ENCODE data around the gene TCEAL3. TPM values are rescaled to one million over a fixed set of nuclear protein-coding genes. Genes with fewer than 3 reads are reported as not detected.
A peak's percentile ranks its signal among the peaks of the same experiment; 100 is the strongest.

Gene TCEAL3, protein sequence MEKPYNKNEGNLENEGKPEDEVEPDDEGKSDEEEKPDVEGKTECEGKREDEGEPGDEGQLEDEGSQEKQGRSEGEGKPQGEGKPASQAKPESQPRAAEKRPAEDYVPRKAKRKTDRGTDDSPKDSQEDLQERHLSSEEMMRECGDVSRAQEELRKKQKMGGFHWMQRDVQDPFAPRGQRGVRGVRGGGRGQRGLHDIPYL
- polyA plus RNA-seq (2012; rRNA removed), result 20.6 and 26.7 TPM in 2 replicates
- 34.8 and 52.4 TPM in 2 replicates for polyA plus RNA-seq (2012; cell fraction: cytosol; rRNA removed)
- 6.4 TPM in 2 replicates for polyA plus RNA-seq (2012; cell fraction: nucleus; rRNA removed)

DNA sequence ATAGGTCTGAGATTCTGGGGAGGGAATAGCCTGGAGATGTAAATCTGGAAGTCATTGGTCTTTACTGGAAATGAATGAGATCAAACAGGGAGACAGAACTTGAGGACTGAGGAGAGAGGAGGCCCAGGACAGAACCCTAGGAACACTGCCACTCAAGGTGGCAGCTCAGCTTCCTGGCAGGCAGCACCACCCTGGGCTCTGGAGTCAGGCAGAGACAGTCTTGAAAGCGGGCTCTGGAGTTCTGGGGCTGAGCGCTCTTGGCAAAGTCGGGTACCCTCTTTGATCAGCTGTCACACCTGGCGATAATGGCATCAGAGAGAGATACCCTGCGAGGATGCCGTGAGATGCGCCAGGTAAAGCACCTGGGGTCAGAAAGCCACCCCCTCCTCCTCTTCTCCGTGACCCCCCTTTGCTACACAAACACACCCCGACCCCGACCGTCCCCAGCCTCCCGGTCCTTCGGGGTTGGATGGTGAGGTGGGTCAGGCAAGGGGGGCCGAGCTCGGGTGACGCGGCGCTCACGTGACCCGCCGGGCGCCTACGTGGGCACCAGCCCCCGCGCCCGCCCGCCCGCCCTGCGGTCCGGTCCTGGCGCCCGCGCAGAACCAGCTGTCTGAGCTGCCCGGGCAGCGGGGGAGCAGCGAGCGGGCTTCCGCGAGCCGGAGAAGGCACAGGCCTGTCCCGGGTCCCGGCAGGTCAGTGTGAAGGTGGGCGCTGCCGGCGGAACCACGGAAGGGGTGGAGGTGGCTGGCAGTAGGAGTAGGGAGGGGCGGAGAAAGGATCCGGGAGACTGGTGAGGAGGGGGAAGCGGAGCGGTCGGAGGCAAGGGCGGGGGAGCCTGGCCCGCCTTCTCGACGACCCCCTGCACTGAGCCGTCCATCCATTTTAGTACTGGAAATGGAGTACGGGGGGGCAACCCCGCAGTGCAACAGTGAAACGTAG, at the start of gene TCEAL3:
Gene TCEAL3 (plus strand): TSS at position 600 of the 942 bp plus-strand sequence. CDS start 1,102 bp downstream, outside the sequence.
- TF ChIP-seq POLR2AphosphoS5 (IDR thresholded peaks at IDR 0.05; ENCODE audit: low read depth, low read length) (peak; percentile 44; the same call in 1 of the 2 replicates), MEF2A (IDR thresholded peaks at IDR 0.05; ENCODE audit: borderline replicate concordance, low read depth) (no peak), JUND (IDR thresholded peaks at IDR 0.05) (no peak), TEAD4 (IDR thresholded peaks at IDR 0.05; ENCODE audit: borderline replicate concordance, insufficient read depth) (no peak)
- TF ChIP-seq, protein P1, sequence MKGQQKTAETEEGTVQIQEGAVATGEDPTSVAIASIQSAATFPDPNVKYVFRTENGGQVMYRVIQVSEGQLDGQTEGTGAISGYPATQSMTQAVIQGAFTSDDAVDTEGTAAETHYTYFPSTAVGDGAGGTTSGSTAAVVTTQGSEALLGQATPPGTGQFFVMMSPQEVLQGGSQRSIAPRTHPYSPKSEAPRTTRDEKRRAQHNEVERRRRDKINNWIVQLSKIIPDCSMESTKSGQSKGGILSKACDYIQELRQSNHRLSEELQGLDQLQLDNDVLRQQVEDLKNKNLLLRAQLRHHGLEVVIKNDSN (IDR thresholded peaks at IDR 0.05; ENCODE audit: borderline replicate concordance, low read depth), result peak; percentile 86
- H3K4me1 ChIP-seq (ENCODE audit: control insufficient read depth in 1 of 2, insufficient read depth in 2 of 2, low read depth in 1 of 2, low read length in 1 of 2), result no peaks in the 10 kb centered on the region; a peak in 1 of 4 replicates
- DNase-seq, result peak; percentile 81
- H3K9ac ChIP-seq, result peak within 1 kb of the TSS; percentile 76
- WGBS (ENCODE audit: low lambda C conversion rate), result 8% methylated on average over 28 of the region's 59 CpGs
- H3K27ac ChIP-seq (ENCODE audit: low read depth in 2 of 2, low read length in 1 of 2), result peak within 1 kb of the TSS; percentile 48 to 81; a peak in 3 of 4 replicates
- H4K20me1 ChIP-seq (ENCODE audit: insufficient read depth), result no peaks in the 10 kb centered on the region
- CTCF ChIA-PET, result interaction anchor here (1.0 kb wide), 1 partner anchor 22 kb away, joined by 3 read pairs; no protein-coding TSS in a partner anchor
- H3F3A ChIP-seq (replicated peaks; ENCODE audit: insufficient read depth), result no peaks in the 10 kb centered on the region
- peaks cover 10% of the 10 kb centered on the region; the same call in 1 of the 2 replicates for H3K79me2 ChIP-seq (ENCODE audit: insufficient read depth)
- POLR2A ChIA-PET, result no interaction called here
- H3K9me2 ChIP-seq, result no peaks in the 10 kb centered on the region
- no peaks in the 10 kb centered on the region for H3K27me3 ChIP-seq (ENCODE audit: insufficient read depth)
- peak within 1 kb of the TSS; percentile 57 for H2AFZ ChIP-seq (ENCODE audit: low read depth)
- H3K36me3 ChIP-seq (replicated peaks in 1 of 2; ENCODE audit: control insufficient read depth in 1 of 2, insufficient read depth in 2 of 2, low read length in 1 of 2), result peaks cover 0 to 12% of the 10 kb centered on the region in 2 experiments
- H3K4me3 ChIP-seq (ENCODE audit: low read depth in 2 of 2, low read length in 1 of 2), result peak within 1 kb of the TSS; percentile 61 to 66
- peak within 1 kb of the TSS; percentile 71 for H3K4me2 ChIP-seq
- H3K9me3 ChIP-seq, result no peaks in the 10 kb centered on the region

DNA sequence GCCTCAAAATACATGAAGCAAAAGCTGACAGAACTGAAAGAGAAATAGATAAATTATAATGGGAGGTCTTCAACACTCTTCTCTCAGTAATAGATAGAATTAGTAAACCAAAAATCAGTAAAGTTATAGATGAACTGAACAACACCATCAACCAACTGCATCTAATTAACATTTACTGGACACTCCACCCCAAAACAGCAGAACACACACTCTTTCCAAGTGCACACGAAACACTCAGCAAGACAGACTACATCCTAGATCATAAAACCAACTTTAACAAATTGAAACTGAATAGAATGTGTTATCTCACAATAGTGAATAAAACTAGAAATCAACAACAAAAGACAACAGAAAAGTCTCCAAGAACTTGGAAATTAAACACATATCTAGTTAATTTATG, 47.5 kb upstream of the TCEAL3 start:
- TF ChIP-seq, protein P2, sequence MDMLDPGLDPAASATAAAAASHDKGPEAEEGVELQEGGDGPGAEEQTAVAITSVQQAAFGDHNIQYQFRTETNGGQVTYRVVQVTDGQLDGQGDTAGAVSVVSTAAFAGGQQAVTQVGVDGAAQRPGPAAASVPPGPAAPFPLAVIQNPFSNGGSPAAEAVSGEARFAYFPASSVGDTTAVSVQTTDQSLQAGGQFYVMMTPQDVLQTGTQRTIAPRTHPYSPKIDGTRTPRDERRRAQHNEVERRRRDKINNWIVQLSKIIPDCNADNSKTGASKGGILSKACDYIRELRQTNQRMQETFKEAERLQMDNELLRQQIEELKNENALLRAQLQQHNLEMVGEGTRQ (IDR thresholded peaks at IDR 0.05; ENCODE audit: borderline replicate concordance, low read depth, low read length), result no peak
- TF ChIP-seq, protein P3, sequence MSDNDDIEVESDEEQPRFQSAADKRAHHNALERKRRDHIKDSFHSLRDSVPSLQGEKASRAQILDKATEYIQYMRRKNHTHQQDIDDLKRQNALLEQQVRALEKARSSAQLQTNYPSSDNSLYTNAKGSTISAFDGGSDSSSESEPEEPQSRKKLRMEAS (IDR thresholded peaks at IDR 0.05; ENCODE audit: low read depth), result no peak
- TF ChIP-seq, protein P1 (IDR thresholded peaks at IDR 0.05; ENCODE audit: borderline replicate concordance, low read depth), result no peak
- TF ChIP-seq ZBTB33 (IDR thresholded peaks at IDR 0.05; ENCODE audit: borderline replicate concordance, low read depth) (no peak), GATA2 (CRISPR knock-in tag; IDR thresholded peaks at IDR 0.05) (no peak), RXRA (IDR thresholded peaks at IDR 0.05; ENCODE audit: borderline replicate concordance, low read depth) (no peak), IRF3 (IDR thresholded peaks at IDR 0.05; ENCODE audit: low read depth, low read length) (no peak), FOSL2 (IDR thresholded peaks at IDR 0.05; ENCODE audit: borderline replicate concordance, low read depth) (no peak), EP300 (IDR thresholded peaks at IDR 0.05; ENCODE audit: borderline replicate concordance in 1 of 2, low read depth in 1 of 2, low read length in 1 of 2) (no peak), FOXM1 (IDR thresholded peaks at IDR 0.05; ENCODE audit: low read depth) (no peak), MXI1 (IDR thresholded peaks at IDR 0.05; ENCODE audit: low read depth, low read length) (no peak)
- Histone ChIP-seq H3F3A (replicated peaks; ENCODE audit: insufficient read depth) (no peaks in the 10 kb centered on the region), H3K9me2 (no peaks in the 10 kb centered on the region), H3K4me1 (ENCODE audit: control insufficient read depth in 1 of 2, insufficient read depth in 2 of 2, low read depth in 1 of 2, low read length in 1 of 2) (no peaks in the 10 kb centered on the region), H3K36me3 (replicated peaks in 1 of 2; ENCODE audit: control insufficient read depth in 1 of 2, insufficient read depth in 2 of 2, low read length in 1 of 2) (no peaks in the 10 kb centered on the region), H3K27me3 (ENCODE audit: insufficient read depth) (no peaks in the 10 kb centered on the region), H4K20me1 (ENCODE audit: insufficient read depth) (no peaks in the 10 kb centered on the region), H3K4me2 (no peak overlapping the region), H3K27ac (ENCODE audit: low read depth in 2 of 2, low read length in 1 of 2) (no peak overlapping the region), H3K9ac (no peak overlapping the region), H2AFZ (ENCODE audit: low read depth) (no peak overlapping the region), H3K79me2 (ENCODE audit: insufficient read depth) (no peaks in the 10 kb centered on the region), H3K4me3 (ENCODE audit: low read depth in 2 of 2, low read length in 1 of 2) (no peak overlapping the region), H3K9me3 (no peaks in the 10 kb centered on the region)
- POLR2A ChIA-PET, result no interaction called here
- WGBS (ENCODE audit: low lambda C conversion rate), result 22% methylated on average over 1 of the region's 1 CpG
- CTCF ChIA-PET, result no interaction called here
- no peak for DNase-seq
